MG63 (cell line): ENCODE data around the gene UBAC2. TPM values are rescaled to one million over a fixed set of nuclear protein-coding genes. Genes with fewer than 3 reads are reported as not detected.

Experiments used
- DNase-seq: peaks from one replicate; pipeline ENCODE4 v3.0.0-alpha.2; 2020
- H3K27me3 ChIP-seq: fragments of 250-450 bp; sonication (Bioruptor Pico); 2 replicates; pipeline ENCODE4 v1.5.1; 2020; ENCODE audit warnings: mild to moderate bottlenecking, moderate library complexity
- H3K36me3 ChIP-seq: fragments of 250-450 bp; sonication (Bioruptor Pico); 2 replicates; pipeline ENCODE4 v1.5.1; 2020; ENCODE audit warnings: mild to moderate bottlenecking, moderate library complexity
- H3K4me3 ChIP-seq: fragments of 250-450 bp; sonication (Bioruptor Pico); 2 replicates; pipeline ENCODE4 v1.5.1; 2020; ENCODE audit warnings: mild to moderate bottlenecking, moderate library complexity
- H3K9me3 ChIP-seq: fragments of 250-450 bp; sonication (Bioruptor Pico); 2 replicates; pipeline ENCODE4 v1.5.1; 2020; ENCODE audit warnings: mild to moderate bottlenecking, moderate library complexity
- total RNA-seq: library from RNA; depleted of rRNA; stranded (reverse); fragments of >200 nt; shearing (Covaris generic); gene quantifications from 2 replicates; pipeline ENCODE4 v1.2.3, GENCODE V29; 2014; ENCODE audit warnings: low replicate concordance; rRNA removed

The UBAC2 gene
- total RNA-seq, 1 experiment from 2014 or later, result 80.9 TPM

GRCh38 chr13:99426426-99426825 is 225.8 kb downstream of the UBAC2 start:
- H3K9me3 ChIP-seq, result no peaks in the 10 kb centered on the region
- no peaks in the 10 kb centered on the region for H3K27me3 ChIP-seq
- no peak overlapping the region for H3K4me3 ChIP-seq
- H3K36me3 ChIP-seq, result no peaks in the 10 kb centered on the region
- no peak for DNase-seq

- no peaks in the 10 kb centered on the region for H3K36me3 ChIP-seq
- H3K27me3 ChIP-seq, result no peaks in the 10 kb centered on the region
- H3K4me3 ChIP-seq, result no peak overlapping the region
- DNase-seq, result no peak
- no peaks in the 10 kb centered on the region for H3K9me3 ChIP-seq
Measured at GRCh38 chr13:99429670-99430069, 229.0 kb downstream of the UBAC2 start.

- Histone ChIP-seq H3K36me3 (no peaks in the 10 kb centered on the region), H3K4me3 (no peak overlapping the region), H3K9me3 (no peaks in the 10 kb centered on the region), H3K27me3 (no peaks in the 10 kb centered on the region)
- no peak for DNase-seq
Measured at GRCh38 chr13:99431927-99432608, 231.4 kb downstream of the UBAC2 start.

GRCh38 chr13:99432609-99433542 is 232.2 kb downstream of the UBAC2 start:
- DNase-seq, result no peak
- no peaks in the 10 kb centered on the region for H3K27me3 ChIP-seq
- no peak overlapping the region for H3K4me3 ChIP-seq
- H3K36me3 ChIP-seq, result no peaks in the 10 kb centered on the region
- H3K9me3 ChIP-seq, result no peaks in the 10 kb centered on the region

- H3K27me3 ChIP-seq, result no peaks in the 10 kb centered on the region
- H3K4me3 ChIP-seq, result no peak overlapping the region
- no peaks in the 10 kb centered on the region for H3K9me3 ChIP-seq
- DNase-seq, result no peak
- no peaks in the 10 kb centered on the region for H3K36me3 ChIP-seq
Measured at GRCh38 chr13:99433543-99434075, 233.0 kb downstream of the UBAC2 start.

GRCh38 chr13:99434258-99434788 is 233.7 kb downstream of the UBAC2 start:
- Histone ChIP-seq H3K36me3 (no peaks in the 10 kb centered on the region), H3K9me3 (no peaks in the 10 kb centered on the region), H3K4me3 (no peak overlapping the region), H3K27me3 (no peaks in the 10 kb centered on the region)
- DNase-seq, result no peak

GRCh38 chr13:99435116-99435515 is 234.5 kb downstream of the UBAC2 start:
- Histone ChIP-seq H3K4me3 (no peak overlapping the region), H3K27me3 (0 out of 2 replicates have a peak, but pooled peaks cover 2% of the 10 kb centered on the region), H3K36me3 (no peaks in the 10 kb centered on the region), H3K9me3 (no peaks in the 10 kb centered on the region)
- DNase-seq, result no peak

- no peaks in the 10 kb centered on the region for H3K9me3 ChIP-seq
- H3K4me3 ChIP-seq, result no peak overlapping the region
- H3K27me3 ChIP-seq, result peaks cover 6% of the 10 kb centered on the region; the same call in 1 of the 2 replicates
- DNase-seq, result no peak
- no peaks in the 10 kb centered on the region for H3K36me3 ChIP-seq
Measured at GRCh38 chr13:99435998-99436397, 235.3 kb downstream of the UBAC2 start.

Other genes with a start within 250 kb of the UBAC2 start
- gene DOCK9, start 222.8 kb upstream of the UBAC2 start, total RNA-seq, result 1.7 and 2.1 TPM in 2 replicates
- gene GPR18, start 57.5 kb downstream of the UBAC2 start, total RNA-seq, result not detected in 2 replicates
- not detected in 2 replicates for gene GPR183, start 106.5 kb downstream of the UBAC2 start, total RNA-seq